GM19438 (cell line): ENCODE data around the gene RFLNA.

ENCODE experiments used
- ATAC-seq: cut with Tn5 transposase; IDR thresholded peaks from one replicate; pipeline ENCODE4 v1.9.1; 2021; ENCODE audit warnings: low read depth; ENCODE audit not compliant: unreplicated experiment

RFLNA gene

GRCh38 chr12:124334976-124335375, 40.1 kb downstream of the RFLNA start:
- no peak for ATAC-seq

DNA sequence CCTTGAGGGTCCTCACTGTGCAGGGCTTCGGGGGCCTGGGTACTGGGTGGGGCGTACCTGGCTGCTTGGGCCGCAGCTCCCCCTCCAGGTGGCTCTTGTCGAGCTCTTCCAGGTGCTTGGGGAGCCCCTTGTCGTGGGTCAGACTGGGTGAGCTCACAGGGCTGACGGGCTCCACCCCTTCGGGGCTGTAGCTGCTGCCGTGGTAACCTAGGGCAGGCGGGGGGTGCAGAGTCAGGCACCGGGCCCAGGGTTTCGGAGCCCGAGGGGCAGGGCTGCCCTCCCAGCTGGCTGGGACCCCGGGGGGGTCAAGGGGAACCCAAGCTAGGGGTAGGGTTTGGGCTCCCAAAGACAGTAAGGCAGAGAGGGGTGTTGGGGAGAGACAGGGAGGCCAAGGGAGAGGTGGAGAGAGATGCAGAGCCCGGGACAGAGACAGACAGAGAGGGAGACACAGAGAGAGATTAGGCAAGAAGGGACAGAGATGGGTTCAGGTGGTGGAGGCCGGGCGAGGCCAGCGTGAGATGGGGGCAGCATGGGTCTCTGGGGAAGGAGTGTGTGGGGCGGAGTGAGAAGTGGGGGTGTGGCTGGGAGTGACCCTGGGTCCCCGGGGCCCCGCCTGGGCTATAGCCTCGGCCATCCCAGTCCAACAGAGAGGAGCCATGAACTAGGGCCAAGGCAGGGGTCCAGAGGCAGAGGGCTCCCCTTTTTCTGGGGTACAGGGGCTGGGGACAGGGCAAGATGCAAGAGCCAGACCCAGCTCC, 40.7 kb downstream of the RFLNA start:
- no peak for ATAC-seq

GRCh38 chr12:124336184-124336437, 41.2 kb downstream of the RFLNA start:
- no peak for ATAC-seq

- no peak for ATAC-seq
Measured at GRCh38 chr12:124336742-124337520, 42.0 kb downstream of the RFLNA start.

GRCh38 chr12:124337622-124338021, 42.7 kb downstream of the RFLNA start:
- no peak for ATAC-seq

GRCh38 chr12:124338448-124338847, 43.6 kb downstream of the RFLNA start:
- no peak for ATAC-seq

DNA sequence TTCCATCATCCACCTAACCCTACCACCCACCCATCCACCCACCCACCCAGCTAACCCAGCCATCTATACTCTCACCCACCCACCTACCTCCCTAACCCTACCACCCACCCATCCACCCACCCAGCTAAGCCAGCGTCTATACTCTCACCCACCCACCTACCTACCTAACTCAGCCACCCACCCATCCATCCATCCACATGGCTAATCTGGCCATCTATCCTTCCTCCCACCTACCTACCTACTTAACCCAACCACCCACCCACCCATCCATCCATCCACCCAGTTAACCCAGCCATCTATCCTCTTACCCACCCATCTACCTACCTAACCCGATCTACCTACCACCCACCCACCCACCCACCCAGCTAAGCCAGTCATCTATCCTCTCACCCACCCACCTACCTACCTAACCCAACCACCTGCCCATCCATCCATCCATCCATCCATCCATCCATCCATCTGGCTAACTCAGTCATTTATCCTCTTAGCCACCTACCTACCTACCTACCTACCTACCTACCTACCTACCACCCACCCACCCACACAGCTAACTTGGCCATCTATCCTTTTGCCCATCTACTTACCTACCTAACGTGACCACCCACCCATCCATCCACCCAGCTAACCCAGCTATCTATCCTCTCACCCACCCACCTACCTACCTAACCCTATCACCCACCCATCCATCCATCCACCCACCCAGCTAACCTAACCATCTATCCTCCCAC, 44.1 kb downstream of the RFLNA start:
- no peak for ATAC-seq

DNA sequence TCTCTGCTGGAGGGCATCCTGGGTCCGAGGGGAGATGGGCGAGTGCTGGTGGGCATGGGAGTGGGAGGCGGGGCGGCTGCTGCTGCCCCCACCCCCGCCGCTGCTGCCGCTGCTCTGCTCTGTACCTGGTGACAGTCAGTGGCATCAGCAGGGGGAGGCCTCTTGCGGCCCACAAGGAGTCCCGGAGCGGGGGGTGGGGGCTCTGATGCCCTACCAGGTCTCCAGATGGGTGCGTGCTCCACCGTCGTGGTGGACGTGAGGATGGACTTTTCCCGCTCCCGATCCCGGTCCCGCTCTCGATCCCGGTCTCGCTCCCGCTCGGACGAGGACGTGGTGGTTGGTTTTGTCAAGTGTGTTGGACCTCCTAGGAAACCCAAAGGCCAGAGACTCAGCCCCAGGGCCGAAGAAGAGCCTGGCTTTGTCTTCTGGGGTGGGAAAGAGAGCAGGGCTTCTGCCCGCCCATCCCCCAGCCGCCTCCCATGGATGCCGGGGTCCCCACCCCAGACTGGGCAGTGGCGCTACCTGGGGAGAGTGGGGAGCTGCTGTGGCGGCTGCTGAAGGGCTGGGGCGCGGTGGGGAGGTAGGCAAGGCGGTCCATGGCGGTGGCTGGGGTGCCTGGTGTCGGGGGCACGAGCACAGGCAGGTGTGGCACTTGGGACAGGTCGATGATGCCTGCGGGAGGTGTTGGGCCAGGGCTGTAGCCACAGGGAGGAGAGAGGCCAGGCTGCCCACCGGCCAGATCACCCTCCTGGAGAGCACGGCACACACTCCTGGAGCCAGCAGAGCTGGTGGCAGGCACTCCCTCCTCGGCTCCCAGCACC, 45.4 kb downstream of the RFLNA start:
- no peak for ATAC-seq

DNA sequence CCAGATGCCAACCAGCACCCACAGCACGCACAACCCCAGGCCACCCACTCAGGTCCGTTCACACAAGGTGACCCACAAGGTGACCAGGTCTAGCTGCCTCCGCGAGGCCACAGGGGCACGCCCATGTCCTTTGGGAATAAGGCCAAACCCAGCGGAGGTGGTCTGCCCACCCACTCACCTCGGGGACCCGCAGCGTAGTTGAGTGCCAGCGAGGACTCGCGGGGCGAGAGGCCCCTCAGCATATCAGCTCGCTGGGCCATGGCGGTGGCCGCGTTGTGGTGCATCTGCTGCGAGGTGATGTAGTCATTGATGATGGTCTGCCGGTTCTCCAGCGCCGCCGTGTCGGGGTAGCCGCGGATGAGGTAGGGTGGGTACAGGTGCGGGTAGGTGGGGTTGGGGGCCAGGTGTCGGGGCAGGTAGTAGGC, 46.8 kb downstream of the RFLNA start:
- no peak for ATAC-seq

DNA sequence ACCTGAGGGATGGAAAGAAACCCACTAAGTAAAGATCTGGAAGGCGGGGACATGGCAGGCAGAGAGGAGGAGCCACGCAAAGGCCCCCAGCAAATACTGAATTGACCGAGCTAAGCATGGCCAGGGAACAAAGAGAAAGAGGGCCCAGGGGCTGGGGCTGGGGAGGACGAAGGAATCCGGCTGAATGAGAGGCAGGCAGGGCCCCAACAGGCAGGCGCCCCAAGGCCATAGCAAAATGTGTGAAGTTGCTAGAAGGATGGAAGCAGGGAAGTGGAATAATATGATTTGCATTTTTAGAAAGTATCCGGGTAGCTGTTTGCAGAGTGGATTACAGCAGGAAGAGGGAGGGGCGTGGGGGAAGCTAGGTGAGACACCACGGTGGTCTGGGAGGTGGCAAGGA, 49.1 kb downstream of the RFLNA start:
- no peak for ATAC-seq

GRCh38 chr12:124344526-124344925, 49.6 kb downstream of the RFLNA start:
- ATAC-seq = no peak

DNA sequence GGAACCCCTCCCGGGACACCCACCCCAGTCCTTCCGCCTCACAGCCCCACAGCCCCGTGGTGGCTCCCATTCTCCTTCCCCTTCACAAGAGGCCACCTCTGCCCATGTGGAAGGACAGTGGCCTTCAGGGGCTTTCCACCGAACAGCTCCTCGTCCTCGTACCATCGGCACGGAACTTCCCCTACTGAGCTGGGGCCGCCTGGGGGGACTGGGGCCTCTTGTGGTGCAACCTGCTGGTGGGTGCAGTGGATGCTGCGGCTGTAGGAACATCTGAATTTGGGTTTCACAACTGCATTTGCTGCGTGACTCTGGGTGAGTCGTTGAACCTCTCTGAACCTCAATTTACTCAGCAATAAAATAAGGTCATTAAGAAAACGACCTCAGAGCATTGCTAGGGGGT, 50.9 kb downstream of the RFLNA start:
- ATAC-seq = no peak

GRCh38 chr12:124346425-124347168, 51.7 kb downstream of the RFLNA start:
- no peak for ATAC-seq

DNA sequence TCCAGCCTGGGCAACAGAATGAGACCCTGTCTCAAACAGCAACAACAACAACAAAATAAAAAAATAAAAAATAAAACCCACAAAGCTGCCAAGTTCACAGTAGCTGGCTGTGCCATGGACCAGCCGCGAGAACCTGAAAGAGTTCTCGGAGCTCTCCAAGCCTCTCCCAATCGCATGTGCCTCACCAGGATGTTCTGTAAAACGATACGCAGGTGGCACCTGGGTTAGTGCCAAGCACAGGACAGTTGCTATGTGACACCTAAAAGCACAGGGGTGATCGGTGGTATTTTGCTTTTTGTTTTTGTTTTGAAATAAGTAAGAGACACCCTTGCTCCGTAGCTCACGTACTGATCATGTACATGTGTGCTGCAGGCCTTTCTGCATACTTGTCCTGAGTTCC, 52.4 kb downstream of the RFLNA start:
- ATAC-seq = no peak

DNA sequence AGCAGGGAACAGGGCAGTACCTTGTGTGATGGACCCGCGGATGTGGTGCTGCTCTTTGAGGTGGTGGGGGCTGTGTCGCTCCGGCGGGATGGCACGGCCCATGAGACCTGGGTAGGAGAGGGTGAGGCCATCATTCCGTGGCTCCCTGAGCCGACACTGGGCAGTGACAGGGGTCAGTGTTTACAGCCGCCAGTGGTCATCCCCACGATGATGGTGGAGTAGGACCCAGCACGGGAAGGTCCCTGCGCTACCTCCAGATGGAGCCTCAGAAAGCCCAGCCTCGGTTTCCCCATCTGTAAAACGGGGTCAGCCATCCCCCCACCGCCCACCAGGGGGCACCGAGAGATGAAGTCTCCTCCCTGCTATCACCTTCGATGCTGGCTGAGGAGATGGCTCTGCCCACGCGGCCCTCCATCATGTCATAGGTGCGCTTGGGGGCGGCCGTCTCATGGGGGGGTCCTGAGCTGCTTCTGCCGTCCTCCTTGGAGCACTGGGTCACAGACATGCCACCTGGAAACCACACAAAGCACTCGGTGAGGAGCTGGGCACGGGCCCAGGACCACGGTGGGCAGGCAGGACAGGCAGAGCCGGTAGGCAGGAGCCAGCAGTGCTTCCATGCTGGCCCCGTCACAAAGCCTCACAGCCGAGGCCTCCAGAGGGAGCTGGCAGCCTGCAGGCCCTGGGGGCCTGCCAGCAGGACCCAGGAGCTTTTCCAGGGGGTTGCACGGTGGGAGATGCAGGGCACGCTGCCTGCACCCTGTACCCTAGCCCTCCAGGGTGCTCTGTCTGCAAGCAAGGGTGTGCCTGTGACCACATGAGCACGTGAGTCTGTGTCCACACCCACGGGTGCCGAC, 53.1 kb downstream of the RFLNA start:
- ATAC-seq = no peak

DNA sequence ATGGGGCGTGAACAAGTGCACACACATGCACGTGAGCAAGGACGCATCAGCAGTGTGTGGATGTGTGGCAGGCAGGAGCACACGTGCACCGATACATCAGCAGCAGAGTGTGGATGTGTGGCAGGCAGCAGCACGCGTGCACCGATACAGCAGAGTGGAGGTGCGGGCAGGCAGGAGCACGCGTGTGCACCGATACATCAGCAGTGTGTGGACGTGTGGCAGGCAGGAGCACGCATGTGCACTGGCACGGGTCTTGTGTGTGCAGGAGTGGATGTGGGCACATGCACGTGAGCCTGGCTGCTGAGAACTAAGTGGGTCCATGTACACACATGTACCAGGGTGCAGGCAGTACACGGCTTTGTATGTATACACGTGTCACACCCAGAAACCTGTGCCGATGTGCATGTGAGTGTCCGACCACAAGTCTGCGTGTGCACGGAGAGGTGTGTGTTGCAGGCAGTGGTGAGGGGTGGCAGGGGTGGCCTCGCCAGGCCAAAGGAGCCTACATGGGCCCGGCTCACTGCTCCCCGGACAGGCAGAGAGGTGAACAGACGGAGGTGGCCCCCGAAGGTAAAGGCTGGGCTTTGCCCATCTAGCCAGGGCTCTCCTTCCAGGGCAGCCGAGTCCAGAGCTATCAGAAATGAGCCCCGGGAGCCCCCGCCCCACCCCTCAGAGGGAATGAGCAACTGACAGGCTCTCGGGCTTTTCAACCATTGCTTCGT, 53.9 kb downstream of the RFLNA start:
- no peak for ATAC-seq

GRCh38 chr12:124350491-124350890, 55.6 kb downstream of the RFLNA start:
- no peak for ATAC-seq

DNA sequence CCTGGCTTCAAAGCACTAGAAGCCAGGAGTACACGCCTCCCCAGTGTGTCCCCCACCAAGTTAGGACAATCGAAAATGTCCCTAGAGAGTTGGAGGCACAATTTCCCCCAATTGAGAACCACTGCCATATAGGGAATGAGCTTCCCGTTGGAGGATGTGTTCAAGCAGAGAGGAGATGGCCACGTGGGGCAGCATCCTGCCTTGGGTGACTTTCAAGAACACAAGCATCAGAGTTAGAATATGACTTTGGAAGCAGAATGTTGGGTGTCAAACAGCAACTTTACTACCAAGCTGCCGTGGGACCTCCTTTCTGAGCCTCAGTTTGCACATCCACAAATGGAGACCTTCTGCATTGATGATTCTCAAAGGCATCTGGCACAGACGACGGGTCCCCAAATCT, 56.5 kb downstream of the RFLNA start:
- ATAC-seq = no peak

GRCh38 chr12:124352257-124352656, 57.4 kb downstream of the RFLNA start:
- no peak for ATAC-seq
